Gastrocnemius medialis (tissue), 4 donors: ENCODE data around the gene SUSD1. TPM values are rescaled to one million over a fixed set of nuclear protein-coding genes. Genes with fewer than 3 reads are reported as not detected.

Source experiments
- ATAC-seq, 2 donors: fragments of 150-250 bp; one replicate each; pipeline ENCODE4 v1.9.1; 2016
- DNase-seq, 2 donors: peaks; one replicate each; pipeline ENCODE4 v3.0.0-alpha.2; 2019
- H3K27ac ChIP-seq, 4 donors: fragments of 200-600 bp; sonication (generic); 1 replicate in 1 of 4; 2 replicates in 3 of 4; pipeline ENCODE4 v1.5.1; 2016 to 2018; ENCODE audit warnings: mild to moderate bottlenecking in 2 of 4, moderate library complexity in 1 of 4
- H3K27me3 ChIP-seq, 3 donors: fragments of 200-600 bp; sonication (generic) in 2 of 3; 1 replicate in 1 of 3; 2 replicates in 2 of 3; pipeline versions ENCODE4 v1.5.1 to v1.6.0; 2016 to 2019; ENCODE audit warnings: mild to moderate bottlenecking in 1 of 3, moderate library complexity in 1 of 3
- H3K36me3 ChIP-seq, 2 donors: fragments of 200-600 bp; sonication (generic) in 1 of 2; one replicate each; pipeline ENCODE4 v1.5.1; 2017 to 2018
- H3K4me1 ChIP-seq, 2 donors: fragments of 200-600 bp; sonication (generic) in 1 of 2; one replicate each; pipeline ENCODE4 v1.5.1; 2016 to 2017; ENCODE audit warnings: mild to moderate bottlenecking in 2 of 2
- H3K4me3 ChIP-seq, 4 donors: fragments of 200-600 bp; sonication (generic) in 3 of 4; 1 replicate in 1 of 4; 2 replicates in 3 of 4; pipeline ENCODE4 v1.5.1; 2016 to 2019; ENCODE audit warnings: mild to moderate bottlenecking in 2 of 4
- H3K9me3 ChIP-seq, 3 donors: fragments of 200-600 bp; sonication (generic) in 2 of 3; 1 replicate in 1 of 3; 2 replicates in 2 of 3; pipeline ENCODE4 v1.5.1; 2016 to 2019
- CTCF ChIP-seq, 5 experiments: fragments of 450-650 bp in 3 of 5; fragments of 200-600 bp in 2 of 5; sonication (generic) in 2 of 5; IDR thresholded peaks in 4 of 5; conservative IDR thresholded peaks in 1 of 5; 1 replicate in 4 of 5; 2 replicates in 1 of 5; pipeline ENCODE4 v1.5.1; 2016 to 2019; ENCODE audit warnings: antibody characterized with exemption in 5 of 5, mild to moderate bottlenecking in 3 of 5, moderate library complexity in 3 of 5
- POLR2A ChIP-seq, 2 donors: fragments of 450-650 bp; IDR thresholded peaks; one replicate each; pipeline ENCODE4 v1.6.1; 2017; ENCODE audit warnings: antibody characterized with exemption in 2 of 2, mild to moderate bottlenecking in 2 of 2, moderate library complexity in 2 of 2
- in situ Hi-C, 4 donors: fragments of 200-750 bp; cut with MboI; loops; one replicate each; pipeline versions ENCODE4 v1.15.0 to v1.8.0; 2017; ENCODE audit warnings: low sequenced_read_pairs in 4 of 4
- intact Hi-C: fragments of 100-400 bp; cut with DNase I; formaldehyde crosslinking; loops from one replicate; pipeline ENCODE4 v1.15.1; 2023; ENCODE audit warnings: low total_unique reads
- total RNA-seq, 4 donors: library from RNA; depleted of rRNA; stranded (reverse); fragments of >200 nt; gene quantifications; one replicate each; pipeline versions ENCODE4 v1.1.0 to v1.2.3, GENCODE V29; 2016

Gene SUSD1
- total RNA-seq, 4 donors from 2014 or later: 0.82 to 8.0 (median 2.2) TPM

GRCh38 chr9:112175796-112176315, 759 bp upstream of the SUSD1 start:
- DNase-seq (no peak), ATAC-seq (no peak)
- Histone ChIP-seq H3K4me3 (peak overlapping the region in 3 of 4 donors; percentile 44 to 54 (median 52)), H3K9me3 (no peaks in the 10 kb centered on the region), H3K27ac (no peak overlapping the region), H3K4me1 (peaks cover 3 to 5% of the 10 kb centered on the region in 2 donors), H3K27me3 (peaks cover 0 to 10% (median 5%) of the 10 kb centered on the region in 3 donors), H3K36me3 (no peaks in the 10 kb centered on the region)
- intact Hi-C loops (loop anchor here (5.0 kb wide), 1 partner anchor 156 kb away; the partner anchor contains the start of gene PTBP3), in situ Hi-C loops (no loop called here)
- TF ChIP-seq POLR2A (IDR thresholded peaks at IDR 0.05): no peak
- no peak for TF ChIP-seq CTCF (IDR thresholded peaks at IDR 0.05 in 4 of 5, conservative IDR thresholded peaks at IDR 0.05 in 1 of 5)

- H3K4me3 ChIP-seq: peak overlapping the region; percentile 31 to 63 (median 56)
- intact Hi-C loops: no loop called here
- no peaks in the 10 kb centered on the region for H3K9me3 ChIP-seq
- no peak overlapping the region for H3K27ac ChIP-seq
- TF ChIP-seq POLR2A (IDR thresholded peaks at IDR 0.05) (no peak), CTCF (IDR thresholded peaks at IDR 0.05 in 4 of 5, conservative IDR thresholded peaks at IDR 0.05 in 1 of 5) (no peak)
- H3K27me3 ChIP-seq: peaks cover 0 to 10% (median 5%) of the 10 kb centered on the region in 3 donors
- in situ Hi-C loops: no loop called here
- no peaks in the 10 kb centered on the region for H3K36me3 ChIP-seq
- peaks cover 0 to 5% of the 10 kb centered on the region in 2 donors for H3K4me1 ChIP-seq
- DNase-seq (peak; percentile 5 to 25), ATAC-seq (peak in 1 of 2 donors; percentile 44)
These were observed 704 bp downstream of the SUSD1 start for GRCh38 chr9:112174222-112174964.

- ATAC-seq: no peak
These were observed 1.4 kb downstream of the SUSD1 start for GRCh38 chr9:112173489-112174221.

GRCh38 chr9:112170968-112171367, 4.1 kb downstream of the SUSD1 start:
- H3K4me1 ChIP-seq: peaks cover 0 to 5% of the 10 kb centered on the region in 2 donors
- DNase-seq (no peak), ATAC-seq (no peak)
- peaks cover 0 to 8% (median 5%) of the 10 kb centered on the region in 3 donors for H3K27me3 ChIP-seq
- H3K4me3 ChIP-seq: no peak overlapping the region
- H3K27ac ChIP-seq: no peak overlapping the region
- H3K9me3 ChIP-seq: no peaks in the 10 kb centered on the region
- in situ Hi-C loops: no loop called here
- H3K36me3 ChIP-seq: no peaks in the 10 kb centered on the region
- intact Hi-C loops: no loop called here
- TF ChIP-seq CTCF (IDR thresholded peaks at IDR 0.05 in 4 of 5, conservative IDR thresholded peaks at IDR 0.05 in 1 of 5): no peak
- no peak for TF ChIP-seq POLR2A (IDR thresholded peaks at IDR 0.05)

More at GRCh38 chr9:112173489-112174221, 1.4 kb downstream of the SUSD1 start:
- in situ Hi-C loops (no loop called here), intact Hi-C loops (no loop called here)
- Histone ChIP-seq H3K4me1 (peaks cover 0 to 5% of the 10 kb centered on the region in 2 donors), H3K27me3 (peaks cover 0 to 10% (median 5%) of the 10 kb centered on the region in 3 donors), H3K9me3 (no peaks in the 10 kb centered on the region), H3K36me3 (no peaks in the 10 kb centered on the region), H3K27ac (no peak overlapping the region), H3K4me3 (no peak overlapping the region)
- no peak for DNase-seq
- TF ChIP-seq CTCF (IDR thresholded peaks at IDR 0.05 in 4 of 5, conservative IDR thresholded peaks at IDR 0.05 in 1 of 5): no peak
- TF ChIP-seq POLR2A (IDR thresholded peaks at IDR 0.05): no peak
